WTC11 (cell line): Measurements from ENCODE around the gene SLC37A1. TPM values are rescaled to one million over a fixed set of nuclear protein-coding genes. Genes with fewer than 3 reads are reported as not detected.
A peak's percentile ranks its signal among the peaks of the same experiment; 100 is the strongest.

Experiments used
- ATAC-seq: fragments of 200-7000 bp; cut with Tn5 transposase; 2 replicates; pipeline ENCODE4 v1.10.0; 2021; ENCODE audit warnings: mild to moderate bottlenecking, moderate library complexity
- CTCF ChIA-PET: fragments of 300-600 bp; sonication (Branson Sonifier 250); formaldehyde crosslinking; loops from one replicate; lab custom pipeline; 2021; ENCODE audit warnings: antibody characterized with exemption; lab: Charles Lee
- POLR2A ChIA-PET: fragments of 350-600 bp; sonication (Branson Sonifier 250); formaldehyde crosslinking; loops from one replicate; lab custom pipeline; 2021; ENCODE audit warnings: antibody characterized with exemption; lab: Charles Lee
- DNase-seq: peaks from one replicate; pipeline ENCODE4 v3.0.0; 2021; ENCODE audit warnings: low spot score
- H3K27ac Mint-ChIP-seq: 2 replicates; pipeline ENCODE4 v1.8.0; 2021; ENCODE audit warnings: mixed read lengths
- H3K27me3 Mint-ChIP-seq: 2 replicates; pipeline ENCODE4 v1.8.0; 2021; ENCODE audit warnings: low read depth, mild to moderate bottlenecking, moderate library complexity, mixed read lengths
- H3K36me3 Mint-ChIP-seq: 2 replicates; pipeline ENCODE4 v1.8.0; 2021; ENCODE audit warnings: mixed read lengths
- H3K4me1 Mint-ChIP-seq: 2 replicates; pipeline ENCODE4 v1.8.0; 2022; ENCODE audit warnings: mixed read lengths
- H3K4me3 Mint-ChIP-seq: 2 replicates; pipeline ENCODE4 v1.8.0; 2021; ENCODE audit warnings: mild to moderate bottlenecking, moderate library complexity, mixed read lengths
- H3K9me3 Mint-ChIP-seq: 2 replicates; pipeline ENCODE4 v1.8.0; 2021; ENCODE audit warnings: mixed read lengths
- ATF3 ChIP-seq: sonication (generic); formaldehyde crosslinking; conservative IDR thresholded peaks from 2 replicates; pipeline ENCODE4 v1.8.1; 2022; ENCODE audit warnings: mild to moderate bottlenecking, missing genetic modification reagents
- ATF6 ChIP-seq: sonication (generic); formaldehyde crosslinking; IDR thresholded peaks from 2 replicates; pipeline ENCODE4 v1.8.1; 2023; ENCODE audit warnings: mild to moderate bottlenecking, missing genetic modification reagents
- CDX4 ChIP-seq: fragments of 250-450 bp; sonication (Bioruptor Pico); IDR thresholded peaks from 2 replicates; pipeline ENCODE4 v1.9.0; 2021; ENCODE audit warnings: moderate library complexity, mild to moderate bottlenecking, inconsistent platforms, borderline replicate concordance
- CREB1 ChIP-seq: sonication (generic); formaldehyde crosslinking; IDR thresholded peaks from 2 replicates; pipeline ENCODE4 v1.8.0; 2023; ENCODE audit warnings: mild to moderate bottlenecking, missing genetic modification reagents
- E2F4 ChIP-seq: sonication (generic); formaldehyde crosslinking; IDR thresholded peaks from 2 replicates; pipeline ENCODE4 v1.8.1; 2022; ENCODE audit warnings: low read depth, mild to moderate bottlenecking, moderate library complexity, missing genetic modification reagents, borderline replicate concordance
- FOXK1 ChIP-seq: sonication (generic); formaldehyde crosslinking; IDR thresholded peaks from 2 replicates; pipeline ENCODE4 v1.8.0; 2022; ENCODE audit warnings: mild to moderate bottlenecking, moderate library complexity, missing genetic modification reagents
- FOXP4 ChIP-seq: sonication (generic); formaldehyde crosslinking; IDR thresholded peaks from 2 replicates; pipeline ENCODE4 v1.8.0; 2022; ENCODE audit warnings: mild to moderate bottlenecking, missing genetic modification reagents
- GRHL2 ChIP-seq: fragments of 250-450 bp; sonication (Bioruptor Pico); IDR thresholded peaks from 2 replicates; pipeline ENCODE4 v1.8.0; 2022; ENCODE audit warnings: mild to moderate bottlenecking, moderate library complexity; ENCODE audit not compliant: insufficient replicate concordance, severe bottlenecking
- GTF2I ChIP-seq: fragments of 250-450 bp; sonication (Bioruptor Pico); conservative IDR thresholded peaks from 2 replicates; pipeline ENCODE4 v1.4.0; 2021; ENCODE audit warnings: mild to moderate bottlenecking
- IRF2 ChIP-seq: sonication (generic); formaldehyde crosslinking; IDR thresholded peaks from 2 replicates; pipeline ENCODE4 v1.8.0; 2022; ENCODE audit warnings: low read depth, missing genetic modification reagents, borderline replicate concordance
- JAZF1 ChIP-seq: fragments of 250-450 bp; sonication (Bioruptor Pico); IDR thresholded peaks from 2 replicates; pipeline ENCODE4 v1.9.0; 2021; ENCODE audit warnings: moderate library complexity, mild to moderate bottlenecking, inconsistent platforms
- PRDM15 ChIP-seq: sonication (generic); formaldehyde crosslinking; IDR thresholded peaks from 2 replicates; pipeline ENCODE4 v1.8.0; 2022; ENCODE audit warnings: missing genetic modification reagents
- ZNF121 ChIP-seq: sonication (generic); formaldehyde crosslinking; IDR thresholded peaks from 2 replicates; pipeline ENCODE4 v1.8.0; 2023; ENCODE audit warnings: missing genetic modification reagents
- ZNF219 ChIP-seq: sonication (generic); formaldehyde crosslinking; IDR thresholded peaks from 2 replicates; pipeline ENCODE4 v1.8.0; 2023; ENCODE audit warnings: missing genetic modification reagents, mild to moderate bottlenecking, borderline replicate concordance
- ZNF317 ChIP-seq: sonication (generic); formaldehyde crosslinking; IDR thresholded peaks from 2 replicates; pipeline ENCODE4 v1.8.1; 2023; ENCODE audit warnings: low read depth, mild to moderate bottlenecking, moderate library complexity, missing genetic modification reagents, borderline replicate concordance
- ZNF423 ChIP-seq: fragments of 250-450 bp; sonication (Bioruptor Pico); IDR thresholded peaks from 2 replicates; pipeline ENCODE4 v2.1.2; 2022; ENCODE audit warnings: mild to moderate bottlenecking, moderate library complexity
- ZNF512 ChIP-seq: sonication (generic); formaldehyde crosslinking; IDR thresholded peaks from 2 replicates; pipeline ENCODE4 v1.8.1; 2022; ENCODE audit warnings: missing genetic modification reagents, borderline replicate concordance
- total RNA-seq: library from RNA; stranded (reverse); gene quantifications from 3 replicates; pipeline ENCODE4 v1.2.3, GENCODE V29; 2021

Gene SLC37A1
- total RNA-seq, 1 experiment from 2014 or later: 22.7 TPM

GRCh38 chr21:42541174-42541573, 27.5 kb downstream of the SLC37A1 start (continued):
- TF ChIP-seq ZNF317 (CRISPR knock-in tag) (no peak), ZNF423 (no peak)

GRCh38 chr21:42541618-42542017, 28.0 kb downstream of the SLC37A1 start:
- peaks cover 21% of the 10 kb centered on the region for H3K36me3 Mint-ChIP-seq
- CTCF ChIA-PET: interaction anchor here (0.8 to 1.0 kb wide), 3 partner anchors 75 to 219 kb away, joined by 3 read pairs; no protein-coding TSS in a partner anchor
- no peak for ATAC-seq

GRCh38 chr21:42542196-42542595, 28.5 kb downstream of the SLC37A1 start:
- ChIA-PET CTCF (interaction anchor here (1.0 kb wide), 1 partner anchor 131 kb away, joined by 3 read pairs; no protein-coding TSS in a partner anchor), POLR2A (no interaction called here)
- Mint-ChIP-seq H3K36me3 (peaks cover 25% of the 10 kb centered on the region), H3K27me3 (no peaks in the 10 kb centered on the region), H3K4me3 (no peak overlapping the region), H3K9me3 (no peaks in the 10 kb centered on the region), H3K4me1 (peaks cover 10% of the 10 kb centered on the region), H3K27ac (no peak overlapping the region)
- ATAC-seq (no peak), DNase-seq (no peak)
- TF ChIP-seq CREB1 (CRISPR knock-in tag): no peak

More at GRCh38 chr21:42541618-42542017, 28.0 kb downstream of the SLC37A1 start:
- no peak for TF ChIP-seq FOXK1
- TF ChIP-seq CDX4 (CRISPR knock-in tag): no peak
- TF ChIP-seq IRF2: no peak
- peak; percentile 72; the same call in 1 of the 2 replicates for TF ChIP-seq ZNF121
- POLR2A ChIA-PET: no interaction called here
- Mint-ChIP-seq H3K9me3 (no peaks in the 10 kb centered on the region), H3K4me1 (peaks cover 10% of the 10 kb centered on the region), H3K27ac (no peak overlapping the region), H3K4me3 (no peak overlapping the region), H3K27me3 (no peaks in the 10 kb centered on the region)
- no peak for DNase-seq

- ChIA-PET CTCF (interaction anchor here (1.0 kb wide), 1 partner anchor 131 kb away, joined by 3 read pairs; no protein-coding TSS in a partner anchor), POLR2A (no interaction called here)
- H3K4me3 Mint-ChIP-seq: no peak overlapping the region
- no peaks in the 10 kb centered on the region for H3K9me3 Mint-ChIP-seq
- DNase-seq (peak; percentile 7), ATAC-seq (no peak)
- no peak overlapping the region for H3K27ac Mint-ChIP-seq
- peaks cover 10% of the 10 kb centered on the region for H3K4me1 Mint-ChIP-seq
- H3K36me3 Mint-ChIP-seq: peaks cover 25% of the 10 kb centered on the region
- H3K27me3 Mint-ChIP-seq: no peaks in the 10 kb centered on the region
- TF ChIP-seq E2F4 (no peak), ATF3 (CRISPR knock-in tag) (no peak), JAZF1 (CRISPR knock-in tag) (no peak), PRDM15 (CRISPR knock-in tag) (no peak), ZNF512 (no peak), ATF6 (CRISPR knock-in tag) (no peak), GRHL2 (CRISPR knock-in tag) (no peak), GTF2I (CRISPR knock-in tag) (no peak), ZNF219 (CRISPR knock-in tag) (no peak), FOXP4 (CRISPR knock-in tag) (no peak)
Measured at GRCh38 chr21:42542596-42542995, 28.9 kb downstream of the SLC37A1 start.
